SK-N-SH (cell line): ENCODE data around the gene COG4. TPM values are rescaled to one million over a fixed set of nuclear protein-coding genes. Genes with fewer than 3 reads are reported as not detected.

Experiments
- CTCF ChIA-PET: fragments of 300-600, 350-600 bp; formaldehyde crosslinking; extraction: SDS; loops from one replicate; lab custom pipeline; 2021; lab: Yijun Ruan, JAX
- POLR2A ChIA-PET: fragments of 350-600 bp; sonication (Branson Sonifier 250); formaldehyde crosslinking; extraction: SDS; loops from one replicate; lab custom pipeline; 2020; ENCODE audit warnings: antibody characterized with exemption, inconsistent platforms; lab: Yijun Ruan, JAX
- DNase-seq: peaks from one replicate; pipeline ENCODE4 v3.0.0; 2012
- H2AFZ ChIP-seq: fragments of 200-600 bp; sonication (generic); 2 replicates; pipeline ENCODE4 v1.8.1; 2016; ENCODE audit warnings: antibody characterized with exemption, mild to moderate bottlenecking, low read depth
- H3F3A ChIP-seq: fragments of 200-600 bp; sonication (generic); replicated peaks from 2 replicates; pipeline ENCODE3; 2016; ENCODE audit warnings: antibody characterized with exemption, mild to moderate bottlenecking; ENCODE audit not compliant: insufficient read depth
- H3K27ac ChIP-seq, 2 experiments: fragments of 200-500 bp in 1 of 2; fragments of 200-600 bp in 1 of 2; sonication (Bioruptor generic) in 1 of 2; sonication (generic), shearing (Covaris generic) in 1 of 2; 2 replicates each; pipeline versions ENCODE4 v1.5.1 to v1.6.1; 2014 to 2016; ENCODE audit warnings: low read depth in 2 of 2, inconsistent platforms in 1 of 2, low read length in 1 of 2, mild to moderate bottlenecking in 1 of 2, mixed read lengths in 1 of 2
- H3K27me3 ChIP-seq: fragments of 200-600 bp; sonication (generic), shearing (Covaris generic); 2 replicates; pipeline ENCODE4 v1.6.1; 2016; ENCODE audit warnings: mixed run types; ENCODE audit not compliant: insufficient read depth
- H3K36me3 ChIP-seq, 2 experiments: fragments of 200-500 bp in 1 of 2; fragments of 200-600 bp in 1 of 2; sonication (Bioruptor generic) in 1 of 2; sonication (generic) in 1 of 2; replicated peaks in 1 of 2; 2 replicates each; pipeline versions ENCODE3 to v1.5.1; 2014 to 2016; ENCODE audit warnings: low read length in 1 of 2, mild to moderate bottlenecking in 1 of 2; ENCODE audit not compliant: insufficient read depth in 2 of 2, control insufficient read depth in 1 of 2
- H3K4me1 ChIP-seq, 2 experiments: fragments of 200-500 bp in 1 of 2; fragments of 200-600 bp in 1 of 2; sonication (Bioruptor generic) in 1 of 2; sonication (generic), shearing (Covaris generic) in 1 of 2; 2 replicates each; pipeline versions ENCODE4 v1.5.1 to v1.6.1; 2014 to 2016; ENCODE audit warnings: low read depth in 1 of 2, low read length in 1 of 2, mixed run types in 1 of 2; ENCODE audit not compliant: insufficient read depth in 2 of 2, control insufficient read depth in 1 of 2
- H3K4me2 ChIP-seq: fragments of 200-600 bp; sonication (generic), shearing (Covaris generic); 2 replicates; pipeline ENCODE4 v1.6.1; 2017; ENCODE audit warnings: mixed run types
- H3K4me3 ChIP-seq, 2 experiments: fragments of 200-500 bp in 1 of 2; fragments of 200-600 bp in 1 of 2; sonication (Bioruptor generic) in 1 of 2; sonication (generic), shearing (Covaris generic) in 1 of 2; 2 replicates each; pipeline versions ENCODE4 v1.5.1 to v1.8.1; 2014 to 2016; ENCODE audit warnings: low read depth in 2 of 2, inconsistent platforms in 1 of 2, low read length in 1 of 2, mild to moderate bottlenecking in 1 of 2, mixed read lengths in 1 of 2, moderate library complexity in 1 of 2
- H3K79me2 ChIP-seq: fragments of 200-600 bp; sonication (generic); 2 replicates; pipeline ENCODE4 v1.8.1; 2017; ENCODE audit warnings: mild to moderate bottlenecking; ENCODE audit not compliant: insufficient read depth
- H3K9ac ChIP-seq: fragments of 200-600 bp; sonication (generic); 2 replicates; pipeline ENCODE4 v1.6.1; 2017; ENCODE audit warnings: mixed run types
- H3K9me2 ChIP-seq: fragments of 200-600 bp; sonication (generic); 2 replicates; pipeline ENCODE4 v1.6.1; 2017; ENCODE audit warnings: mixed run types
- H3K9me3 ChIP-seq: fragments of 200-600 bp; sonication (generic); 2 replicates; pipeline ENCODE4 v1.6.1; 2017; ENCODE audit warnings: mixed run types, mild to moderate bottlenecking, moderate library complexity
- H4K20me1 ChIP-seq: fragments of 200-600 bp; sonication (generic); 2 replicates; pipeline ENCODE4 v1.6.1; 2017; ENCODE audit warnings: mild to moderate bottlenecking, mixed run types; ENCODE audit not compliant: insufficient read depth
- CHD2 ChIP-seq: fragments of 150-350 bp; IDR thresholded peaks from 2 replicates; pipeline ENCODE4 v1.6.1; 2018; ENCODE audit warnings: low read length; ENCODE audit not compliant: partially characterized antibody
- ELF1 ChIP-seq: IDR thresholded peaks from 2 replicates; pipeline ENCODE4 v1.4.0; 2012
- EP300 ChIP-seq, 2 experiments: IDR thresholded peaks; 2 replicates each; pipeline versions ENCODE4 v1.4.0 to v1.6.1; 2012; ENCODE audit warnings: borderline replicate concordance in 1 of 2, low read depth in 1 of 2, low read length in 1 of 2
- FOXJ3 ChIP-seq: sonication (generic); formaldehyde crosslinking; IDR thresholded peaks from 2 replicates; pipeline ENCODE4 v1.5.1; 2020; ENCODE audit warnings: mild to moderate bottlenecking, missing genetic modification reagents
- GABPA ChIP-seq: IDR thresholded peaks from 2 replicates; pipeline ENCODE4 v1.4.0; 2012; ENCODE audit warnings: low read depth, mild to moderate bottlenecking
- GATA2 ChIP-seq: sonication (generic); formaldehyde crosslinking; IDR thresholded peaks from 2 replicates; pipeline ENCODE4 v1.5.0; 2020; ENCODE audit warnings: mild to moderate bottlenecking, missing genetic modification reagents
- JUND ChIP-seq: IDR thresholded peaks from 2 replicates; pipeline ENCODE4 v1.4.0; 2012
- MAX ChIP-seq: IDR thresholded peaks from 2 replicates; pipeline ENCODE4 v1.4.0; 2012; ENCODE audit warnings: low read depth
- MXI1 ChIP-seq: IDR thresholded peaks from 2 replicates; pipeline ENCODE4 v1.6.1; 2012; ENCODE audit warnings: mild to moderate bottlenecking, low read depth, low read length, improper control_type of control experiment
- NRF1 ChIP-seq: IDR thresholded peaks from 2 replicates; pipeline ENCODE4 v1.6.1; 2012; ENCODE audit warnings: low read depth, mild to moderate bottlenecking, low read length
- POLR2AphosphoS5 ChIP-seq: IDR thresholded peaks from 2 replicates; pipeline ENCODE4 v1.6.1; 2012; ENCODE audit warnings: low read depth, low read length
- RCOR1 ChIP-seq: fragments of 150-350 bp; IDR thresholded peaks from 2 replicates; pipeline ENCODE4 v1.6.1; 2017; ENCODE audit warnings: antibody characterized with exemption, low read length
- RFX5 ChIP-seq: IDR thresholded peaks from 2 replicates; pipeline ENCODE4 v1.6.1; 2012; ENCODE audit warnings: mild to moderate bottlenecking, improper control_type of control experiment, low read length
- SIN3A ChIP-seq: IDR thresholded peaks from 2 replicates; pipeline ENCODE4 v1.6.1; 2012; ENCODE audit warnings: low read depth, mild to moderate bottlenecking, low read length, moderate library complexity, borderline replicate concordance
- TCF12 ChIP-seq: IDR thresholded peaks from 2 replicates; pipeline ENCODE4 v1.4.0; 2012
- TEAD4 ChIP-seq: IDR thresholded peaks from 2 replicates; pipeline ENCODE4 v1.4.0; 2012; ENCODE audit warnings: mild to moderate bottlenecking, borderline replicate concordance; ENCODE audit not compliant: insufficient read depth
- USF1 ChIP-seq: IDR thresholded peaks from 2 replicates; pipeline ENCODE4 v1.4.0; 2012; ENCODE audit warnings: low read depth, borderline replicate concordance
- YY1 ChIP-seq: IDR thresholded peaks from 2 replicates; pipeline ENCODE4 v1.4.0; 2012; ENCODE audit warnings: low read depth, mild to moderate bottlenecking
- ZBTB33 ChIP-seq: IDR thresholded peaks from 2 replicates; pipeline ENCODE4 v1.4.0; 2012; ENCODE audit warnings: low read depth, borderline replicate concordance
- WGBS: methylation state at CpG from one replicate; pipeline ENCODE4 v1.1.6; 2017; ENCODE audit warnings: low lambda C conversion rate; 5-methylcytosine and 5-hydroxymethylcytosine counted together
- polyA plus RNA-seq, 3 experiments: library from polyadenylated mRNA; depleted of rRNA; stranded (reverse); fragments of >200 nt; gene quantifications; 2 replicates each; pipeline ENCODE4 v1.2.3, GENCODE V29; 2012
- TF ChIP-seq, protein P1 (sequence below): fragments of 150-350 bp; IDR thresholded peaks from 2 replicates; pipeline ENCODE4 v1.6.1; 2017; ENCODE audit warnings: antibody characterized with exemption, low read length, low read depth, borderline replicate concordance
- TF ChIP-seq, protein P2 (sequence below): fragments of 150-350 bp; IDR thresholded peaks from 2 replicates; pipeline ENCODE4 v1.6.1; 2016; ENCODE audit warnings: mild to moderate bottlenecking, low read depth, low read length
- TF ChIP-seq, protein P3 (sequence below): IDR thresholded peaks from 2 replicates; pipeline ENCODE4; 2012

The COG4 gene
- polyA plus RNA-seq, 1 of the 3 experiments (the other 2 are of a cell fraction) = 54.4 TPM

GRCh38 chr16:70444249-70445063 is 78.9 kb downstream of the COG4 start (continued):
- TF ChIP-seq ZBTB33 = no peak
- TF ChIP-seq GATA2 (CRISPR knock-in tag) = no peak
- no peak for TF ChIP-seq YY1

DNA sequence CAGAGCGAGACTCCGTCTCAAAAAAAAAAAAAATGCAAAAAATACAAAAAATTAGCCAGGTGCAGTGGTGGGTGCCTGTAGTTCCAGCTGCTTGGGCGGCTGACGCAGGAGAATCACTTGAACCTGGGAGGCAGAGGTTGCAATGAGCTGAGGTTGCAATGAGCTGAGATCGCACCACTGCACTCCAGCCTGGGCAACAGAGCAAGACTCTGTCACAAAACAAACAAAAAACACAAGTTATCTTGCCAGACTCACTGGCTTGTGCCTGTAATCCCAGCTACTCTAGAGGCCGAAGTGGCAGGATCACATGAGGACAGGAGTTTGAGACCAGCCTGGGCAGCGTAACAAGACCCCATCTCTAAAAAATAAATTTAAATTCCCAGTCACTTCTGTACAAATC is 81.0 kb downstream of the COG4 start:
- Histone ChIP-seq H3K27ac (no peak overlapping the region), H3K4me3 (no peak overlapping the region), H3K79me2 (peaks cover 12% of the 10 kb centered on the region), H3K9me2 (no peaks in the 10 kb centered on the region), H3K27me3 (no peaks in the 10 kb centered on the region), H3K9ac (no peak overlapping the region), H3K4me1 (peaks cover 0 to 13% of the 10 kb centered on the region in 2 experiments; a peak in 1 of 4 replicates)
- no peak for DNase-seq
- 91% methylated on average over 7 of the region's 7 CpGs for WGBS
- POLR2A ChIA-PET = no interaction called here
- TF ChIP-seq MXI1 (no peak), RFX5 (no peak), GATA2 (CRISPR knock-in tag) (no peak), POLR2AphosphoS5 (no peak), TEAD4 (no peak), MAX (no peak), EP300 (IDR thresholded peaks at IDR 0.05; ENCODE audit: borderline replicate concordance in 1 of 2, low read depth in 1 of 2, low read length in 1 of 2) (no peak), NRF1 (no peak), GABPA (no peak), FOXJ3 (no peak), SIN3A (no peak), RCOR1 (no peak), USF1 (no peak), TCF12 (no peak), ELF1 (no peak), CHD2 (no peak), JUND (no peak)
- TF ChIP-seq, protein P1, sequence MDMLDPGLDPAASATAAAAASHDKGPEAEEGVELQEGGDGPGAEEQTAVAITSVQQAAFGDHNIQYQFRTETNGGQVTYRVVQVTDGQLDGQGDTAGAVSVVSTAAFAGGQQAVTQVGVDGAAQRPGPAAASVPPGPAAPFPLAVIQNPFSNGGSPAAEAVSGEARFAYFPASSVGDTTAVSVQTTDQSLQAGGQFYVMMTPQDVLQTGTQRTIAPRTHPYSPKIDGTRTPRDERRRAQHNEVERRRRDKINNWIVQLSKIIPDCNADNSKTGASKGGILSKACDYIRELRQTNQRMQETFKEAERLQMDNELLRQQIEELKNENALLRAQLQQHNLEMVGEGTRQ = no peak
- TF ChIP-seq, protein P2, sequence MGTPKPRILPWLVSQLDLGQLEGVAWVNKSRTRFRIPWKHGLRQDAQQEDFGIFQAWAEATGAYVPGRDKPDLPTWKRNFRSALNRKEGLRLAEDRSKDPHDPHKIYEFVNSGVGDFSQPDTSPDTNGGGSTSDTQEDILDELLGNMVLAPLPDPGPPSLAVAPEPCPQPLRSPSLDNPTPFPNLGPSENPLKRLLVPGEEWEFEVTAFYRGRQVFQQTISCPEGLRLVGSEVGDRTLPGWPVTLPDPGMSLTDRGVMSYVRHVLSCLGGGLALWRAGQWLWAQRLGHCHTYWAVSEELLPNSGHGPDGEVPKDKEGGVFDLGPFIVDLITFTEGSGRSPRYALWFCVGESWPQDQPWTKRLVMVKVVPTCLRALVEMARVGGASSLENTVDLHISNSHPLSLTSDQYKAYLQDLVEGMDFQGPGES = no peak
- TF ChIP-seq, protein P3, sequence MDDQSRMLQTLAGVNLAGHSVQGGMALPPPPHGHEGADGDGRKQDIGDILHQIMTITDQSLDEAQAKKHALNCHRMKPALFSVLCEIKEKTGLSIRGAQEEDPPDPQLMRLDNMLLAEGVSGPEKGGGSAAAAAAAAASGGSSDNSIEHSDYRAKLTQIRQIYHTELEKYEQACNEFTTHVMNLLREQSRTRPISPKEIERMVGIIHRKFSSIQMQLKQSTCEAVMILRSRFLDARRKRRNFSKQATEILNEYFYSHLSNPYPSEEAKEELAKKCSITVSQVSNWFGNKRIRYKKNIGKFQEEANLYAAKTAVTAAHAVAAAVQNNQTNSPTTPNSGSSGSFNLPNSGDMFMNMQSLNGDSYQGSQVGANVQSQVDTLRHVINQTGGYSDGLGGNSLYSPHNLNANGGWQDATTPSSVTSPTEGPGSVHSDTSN = no peak
- TF ChIP-seq, all 33 proteins: peak for 0
- peaks cover 9% of the 10 kb centered on the region for H3F3A ChIP-seq
- H3K9me3 ChIP-seq = no peaks in the 10 kb centered on the region
- no peak overlapping the region for H3K4me2 ChIP-seq
- CTCF ChIA-PET = interaction anchor here (1.3 kb wide), 1 partner anchor 14 kb away, joined by 3 read pairs; no protein-coding TSS in a partner anchor
- H4K20me1 ChIP-seq = no peaks in the 10 kb centered on the region
- no peak overlapping the region for H2AFZ ChIP-seq
- H3K36me3 ChIP-seq = no peaks in the 10 kb centered on the region
